ENCODE results near the gene TEX2. TPM values are rescaled to one million over a fixed set of nuclear protein-coding genes. Genes with fewer than 3 reads are reported as not detected.
"Not testable (repeated sequence)": the region's sequence is repeated elsewhere in the genome, so short reads cannot be mapped to it uniquely, and the experiment has no call there.

TEX2 gene
- polyA plus RNA-seq, 3 donors, result 12.2 to 18.9 (median 12.5) TPM

DNA sequence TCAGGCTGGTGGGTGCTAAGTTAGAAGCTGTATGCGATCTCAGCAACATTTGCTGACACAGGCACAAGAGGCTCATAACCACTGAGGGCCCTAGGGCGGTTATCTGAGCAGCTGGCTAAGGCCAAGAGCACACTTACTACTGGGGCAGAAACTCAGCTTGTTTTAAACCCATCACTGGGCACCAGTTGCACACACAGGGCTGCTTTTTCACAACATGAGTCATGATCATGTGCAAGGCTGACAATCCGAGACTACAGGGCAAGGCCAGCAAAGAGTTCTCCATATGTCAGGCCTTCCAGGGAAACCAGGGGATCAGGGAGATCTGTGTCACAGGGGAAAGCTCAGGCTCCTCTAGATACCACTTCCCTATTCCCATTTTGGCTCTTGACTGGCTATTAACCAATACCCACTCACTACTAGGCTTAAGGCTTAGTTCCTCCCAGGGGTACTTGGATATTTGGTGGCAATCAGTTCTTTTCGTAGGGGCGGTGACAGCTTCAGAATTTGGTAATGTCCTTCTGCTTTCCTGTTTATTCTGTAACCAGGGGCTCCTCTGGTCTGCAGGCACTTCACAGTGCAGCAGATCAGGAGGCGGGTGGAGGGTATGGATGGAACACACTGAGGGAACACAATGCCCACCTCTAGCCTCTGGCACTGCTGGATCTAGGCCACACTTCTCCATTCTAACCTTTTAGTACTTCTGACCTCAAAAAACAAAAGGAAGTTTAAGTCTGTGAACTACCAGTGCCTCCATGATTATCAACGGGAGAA lies 88.2 kb downstream of the TEX2 start:
- WGBS, 3 donors, result 59 to 89% (median 66%) methylated on average over 7 of the region's 7 CpGs
- no peak overlapping the region for H3K27ac ChIP-seq (ENCODE audit: low read depth, low read length)

DNA sequence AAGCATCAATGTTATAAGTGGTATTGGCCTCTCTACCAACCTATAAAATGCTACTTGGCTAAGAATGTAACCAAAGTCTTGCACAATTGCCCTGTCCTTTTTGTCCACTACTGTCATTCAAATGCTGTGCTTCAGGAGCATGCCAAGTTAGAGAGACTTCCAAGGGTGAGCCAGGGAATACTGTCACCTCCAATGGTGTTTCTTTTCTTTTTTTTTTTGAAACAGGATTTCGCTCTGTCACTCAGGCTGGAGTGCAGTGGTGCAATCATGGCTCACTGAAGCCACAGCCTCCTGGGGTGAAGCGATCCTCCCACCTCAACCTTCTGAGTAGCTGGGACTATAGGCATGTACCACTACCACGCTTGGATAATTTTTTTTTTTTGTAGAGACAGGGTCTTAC lies 89.4 kb downstream of the TEX2 start:
- no peak overlapping the region for H3K27ac ChIP-seq (ENCODE audit: low read depth, low read length)
- 64 to 91% (median 77%) methylated on average over 3 of the region's 3 CpGs for WGBS, 3 donors

DNA sequence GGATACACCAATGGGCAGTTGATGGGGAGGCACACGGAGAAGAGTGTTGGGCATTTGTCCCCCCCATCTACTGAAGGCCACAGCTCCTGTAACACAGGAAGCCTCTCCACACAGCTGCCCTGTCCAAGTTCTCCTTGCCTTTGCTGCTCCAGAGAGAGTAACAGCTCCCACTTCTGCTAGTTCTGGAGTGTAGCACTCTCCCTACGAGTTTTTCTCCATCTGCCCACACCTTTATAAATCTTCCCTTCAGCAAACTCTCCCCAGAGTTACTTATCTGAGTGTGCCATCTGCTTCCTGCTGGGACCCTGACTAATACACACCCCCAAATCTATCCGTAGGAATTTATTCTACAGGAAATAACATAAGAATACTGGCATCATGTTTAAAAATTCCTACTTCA lies 90.5 kb downstream of the TEX2 start:
- H3K27ac ChIP-seq (ENCODE audit: low read depth, low read length), result no peak overlapping the region
- WGBS, 3 donors, result 46 to 59% (median 56%) methylated on average over 3 of the region's 3 CpGs

DNA sequence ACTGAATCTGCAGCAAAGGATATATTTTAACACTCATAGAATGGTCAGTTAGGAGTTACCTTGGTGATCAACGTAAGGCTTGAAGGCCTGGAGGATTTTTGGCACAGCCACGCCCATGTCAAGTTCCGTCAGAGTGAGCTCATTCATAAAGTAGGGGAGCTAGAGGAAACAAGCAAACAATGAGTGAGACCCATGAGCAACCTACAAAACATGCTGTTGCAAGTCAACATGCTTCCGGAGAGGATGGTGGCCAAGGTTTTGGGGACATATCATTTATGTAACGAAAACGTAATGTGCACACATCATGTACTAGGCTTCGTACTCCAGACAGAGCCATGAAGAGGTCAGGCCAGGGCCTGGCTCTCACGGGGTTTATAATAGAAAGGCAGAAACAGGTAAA lies 92.0 kb downstream of the TEX2 start:
- H3K27ac ChIP-seq (ENCODE audit: low read depth, low read length), result no peak overlapping the region
- WGBS, 3 donors, result 81 to 94% (median 85%) methylated on average over 8 of the region's 8 CpGs

DNA sequence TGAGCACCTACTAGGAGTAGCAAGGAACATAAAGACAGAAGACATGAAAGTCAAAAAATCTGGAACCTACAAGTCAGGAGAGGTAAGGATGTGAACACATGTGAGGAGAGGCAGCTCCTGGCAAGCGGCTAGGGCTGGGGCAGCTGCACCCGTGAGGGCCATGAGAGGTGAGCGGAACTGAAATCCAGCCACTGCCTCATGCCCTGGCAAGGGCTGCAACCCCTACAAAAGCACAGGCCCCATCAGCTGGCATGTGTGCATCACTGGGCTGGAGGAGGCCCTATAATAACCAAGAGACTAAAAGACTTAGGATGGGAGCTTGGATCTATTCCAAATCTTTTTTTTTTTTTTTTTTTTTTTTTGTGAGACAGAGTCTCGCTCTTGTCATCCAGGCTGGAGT lies 92.8 kb downstream of the TEX2 start:
- 93 to 96% (median 96%) methylated on average over 3 to 4 of the region's 4 CpGs for whole genome bisulfite sequencing, 3 donors

DNA sequence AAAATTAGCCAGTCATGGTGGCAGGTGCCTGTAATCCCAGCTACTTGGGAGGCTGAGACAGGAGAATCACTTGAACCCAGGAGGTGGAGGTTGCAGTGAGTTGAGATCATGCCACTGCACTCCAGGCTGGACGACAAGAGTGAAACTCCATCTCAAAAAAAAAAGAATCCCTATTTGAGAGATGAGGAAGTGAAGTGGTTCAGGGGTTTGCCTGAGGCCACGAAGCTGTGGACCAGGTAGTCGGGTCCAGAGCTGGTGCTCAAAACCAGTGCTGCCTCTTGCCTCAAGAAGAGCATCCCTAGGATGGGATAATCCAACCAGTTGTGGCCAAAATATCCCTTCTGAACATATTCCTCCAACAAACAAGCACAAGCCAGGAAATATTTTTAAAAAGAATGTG lies 95.4 kb downstream of the TEX2 start:
- 90 to 95% (median 90%) methylated on average over 3 of the region's 3 CpGs for WGBS, 3 donors
- not testable (repeated sequence) for H3K27ac ChIP-seq (ENCODE audit: low read depth, low read length)

More for the DNA sequence above, 92.8 kb downstream of the TEX2 start:
- no peak overlapping the region for H3K27ac ChIP-seq (ENCODE audit: low read depth, low read length)

DNA sequence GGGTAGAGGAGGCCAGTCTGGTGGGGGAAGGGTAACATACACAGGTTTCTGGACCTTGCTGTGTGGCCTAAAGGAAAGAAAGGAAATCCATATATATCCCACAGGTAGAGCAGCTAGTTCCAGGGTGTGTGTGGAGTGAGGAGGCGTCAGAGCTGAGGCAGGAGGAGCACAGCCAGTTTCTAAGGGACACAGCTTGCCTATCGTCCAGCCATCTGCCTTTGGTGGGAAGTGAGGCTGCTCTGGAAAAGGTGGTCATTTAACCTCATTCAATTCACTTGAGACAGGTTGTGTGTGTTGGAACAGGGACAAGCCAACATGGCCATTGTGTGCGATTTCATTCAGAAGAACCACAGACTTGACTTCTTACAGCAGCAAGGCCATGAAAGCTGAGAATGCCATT lies 96.2 kb downstream of the TEX2 start:
- no peak overlapping the region for H3K27ac ChIP-seq (ENCODE audit: low read depth, low read length)
- 91 to 100% (median 94%) methylated on average over 3 of the region's 3 CpGs for WGBS, 3 donors

DNA sequence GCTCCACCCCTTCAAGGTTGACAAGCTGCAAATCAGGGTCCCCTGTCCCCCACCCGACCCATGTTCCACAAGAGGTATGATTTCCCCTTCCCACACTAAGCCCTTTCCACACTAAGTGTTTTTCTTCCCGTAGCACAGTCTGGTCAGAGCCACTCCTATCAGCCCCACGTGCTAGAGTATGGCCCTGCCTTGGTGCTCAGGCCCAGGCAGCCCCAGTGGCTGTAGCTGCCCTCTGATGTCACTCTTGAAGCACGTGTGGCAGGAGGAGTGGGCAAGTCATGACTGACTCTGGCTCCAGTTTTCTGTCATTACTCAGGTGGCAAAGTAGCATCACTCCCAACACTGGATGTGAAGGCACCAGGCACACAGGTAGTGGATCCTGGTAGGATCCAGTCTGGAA lies 97.7 kb downstream of the TEX2 start:
- no peak overlapping the region for H3K27ac ChIP-seq (ENCODE audit: low read depth, low read length)

DNA sequence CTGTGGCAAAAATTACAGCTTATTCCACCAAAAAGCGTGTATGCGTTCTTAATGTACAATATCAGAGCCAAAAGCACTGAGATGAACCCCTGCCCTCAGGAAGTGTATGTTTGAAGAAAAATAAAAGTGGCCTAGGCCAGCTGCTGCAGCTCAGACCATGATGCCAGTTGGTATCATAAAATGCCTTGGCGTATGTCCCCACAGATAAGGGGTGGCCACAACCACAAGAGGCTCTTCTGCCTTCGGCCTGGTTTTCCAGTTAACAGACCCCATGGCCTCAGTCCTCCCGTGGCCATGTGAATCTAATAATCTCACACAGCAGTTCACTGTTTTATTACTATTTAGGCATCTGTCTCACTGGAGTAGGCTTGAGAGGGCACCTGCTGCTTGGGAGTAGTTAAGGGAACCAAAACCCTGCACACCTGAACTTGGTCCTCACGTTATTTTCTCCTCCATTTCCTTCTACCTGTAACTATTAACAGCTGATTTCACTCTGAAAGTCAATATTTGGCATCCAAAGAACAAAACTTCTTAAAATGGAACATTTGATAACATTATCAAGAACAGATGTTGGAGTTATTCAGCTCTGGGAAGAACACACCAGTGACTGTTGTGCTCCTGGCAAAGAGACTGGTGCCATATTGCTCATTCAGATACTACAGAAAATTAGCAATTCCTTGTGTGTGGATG lies 98.3 kb downstream of the TEX2 start:
- no peak overlapping the region for H3K27ac ChIP-seq (ENCODE audit: low read depth, low read length)
- WGBS, 3 donors, result 50 to 94% (median 92%) methylated on average over 6 of the region's 6 CpGs

More for the DNA sequence above, 97.7 kb downstream of the TEX2 start:
- 66 to 95% (median 93%) methylated on average over 4 of the region's 4 CpGs for WGBS, 3 donors

DNA sequence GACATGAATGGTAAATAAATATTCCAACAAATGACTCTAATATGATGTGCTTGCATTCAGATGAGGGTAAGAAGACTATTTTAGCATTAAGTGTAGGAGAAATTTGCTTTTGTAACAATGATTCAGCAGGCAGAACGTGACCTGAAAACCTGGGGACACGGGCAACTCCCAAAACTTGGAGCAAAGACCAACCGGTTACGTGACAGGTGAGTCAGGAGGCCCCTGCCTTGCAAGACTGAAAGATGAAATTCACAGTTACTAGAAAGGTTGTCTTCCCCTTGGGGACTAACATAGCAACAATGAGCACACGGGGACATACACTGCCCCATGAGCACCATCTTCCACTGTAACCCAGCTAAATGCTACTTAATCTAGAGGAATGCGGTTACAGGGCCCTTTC lies 99.6 kb downstream of the TEX2 start:
- WGBS, 3 donors, result 79 to 83% (median 80%) methylated on average over 6 of the region's 6 CpGs

DNA sequence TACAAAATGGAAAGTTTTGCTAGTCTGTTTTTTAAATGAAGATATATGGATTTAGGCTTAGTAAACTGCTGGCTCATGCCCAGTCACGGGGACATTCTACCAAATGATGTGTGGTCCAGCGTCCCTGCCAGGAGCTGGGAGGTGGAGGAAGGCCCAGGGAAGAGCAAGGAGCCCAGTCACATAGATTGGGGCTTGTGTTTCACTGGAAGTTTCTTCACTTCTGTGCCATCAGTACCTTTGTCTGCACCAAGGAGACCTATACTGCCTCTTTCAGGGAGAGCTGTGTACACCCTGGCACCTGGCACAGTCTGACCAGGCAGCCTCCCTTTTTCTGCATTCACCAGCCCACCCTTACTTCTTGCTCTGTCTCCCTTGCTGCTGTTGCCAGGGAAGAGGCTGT lies 100.5 kb downstream of the TEX2 start:
- H3K27ac ChIP-seq (ENCODE audit: low read depth, low read length), result no peak overlapping the region
- WGBS, 3 donors, result 82 to 93% (median 86%) methylated on average over 2 of the region's 2 CpGs

More for the DNA sequence above, 99.6 kb downstream of the TEX2 start:
- H3K27ac ChIP-seq (ENCODE audit: low read depth, low read length), result no peak overlapping the region

DNA sequence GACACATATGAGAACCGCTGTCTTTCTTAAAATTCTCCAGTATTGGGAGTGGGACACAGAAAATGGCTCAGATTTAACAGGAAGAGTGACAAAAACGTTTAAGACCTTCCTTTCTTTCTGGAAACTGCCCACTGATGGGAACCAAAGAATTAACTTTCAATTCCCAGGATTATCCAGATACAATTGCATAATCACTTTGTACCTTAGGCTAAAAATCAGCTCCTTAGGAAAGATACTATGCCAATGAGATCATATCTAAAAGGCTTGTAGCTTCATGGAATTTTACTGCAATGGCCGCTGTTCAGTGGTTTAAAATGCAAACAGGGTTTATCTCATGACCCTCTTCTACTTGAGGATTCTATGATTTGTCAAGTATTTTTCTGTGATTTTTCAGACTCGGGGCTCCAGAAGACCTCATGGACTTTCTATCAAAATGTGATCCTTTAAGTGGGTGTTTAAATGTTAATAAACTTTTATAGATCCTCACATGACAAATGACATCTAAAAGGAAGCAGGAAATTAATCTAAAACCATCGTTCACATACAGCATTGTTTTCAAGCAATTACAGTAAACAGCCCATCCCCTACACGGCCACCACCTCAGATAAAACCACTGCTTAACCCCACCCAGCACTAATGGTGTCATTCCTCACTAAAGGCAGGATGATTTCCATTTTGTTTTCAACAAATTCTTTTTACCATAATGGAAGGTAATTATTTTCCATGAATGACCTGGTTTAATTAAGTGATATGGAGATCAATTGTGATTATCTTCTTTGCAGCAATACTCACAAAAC lies 101.5 kb downstream of the TEX2 start:
- H3K27ac ChIP-seq (ENCODE audit: low read depth, low read length), result no peak overlapping the region

DNA sequence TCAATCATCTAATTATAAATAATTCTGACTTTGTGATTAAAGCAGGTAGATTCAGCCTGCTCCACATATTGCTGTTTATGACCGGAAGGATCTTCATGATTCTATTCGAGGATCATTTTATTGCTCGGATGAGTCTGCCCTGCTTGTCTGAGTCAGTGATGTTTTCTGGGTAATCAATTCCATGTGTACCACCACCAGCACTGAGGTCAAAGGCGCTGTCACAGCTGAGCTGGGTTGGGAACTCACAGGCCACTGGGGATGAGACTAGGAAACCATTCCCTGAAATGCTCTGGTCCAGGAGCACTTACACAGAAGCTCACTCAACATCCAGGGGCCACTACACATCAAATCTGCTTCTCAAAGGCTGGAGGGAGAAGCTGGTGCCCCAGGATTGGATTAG lies 102.7 kb downstream of the TEX2 start:
- WGBS, 3 donors, result 88 to 97% (median 94%) methylated on average over 4 of the region's 4 CpGs
- no peak overlapping the region for H3K27ac ChIP-seq (ENCODE audit: low read depth, low read length)

More for the DNA sequence above, 101.5 kb downstream of the TEX2 start:
- 70 to 77% (median 76%) methylated on average over 6 of the region's 6 CpGs for WGBS, 3 donors

DNA sequence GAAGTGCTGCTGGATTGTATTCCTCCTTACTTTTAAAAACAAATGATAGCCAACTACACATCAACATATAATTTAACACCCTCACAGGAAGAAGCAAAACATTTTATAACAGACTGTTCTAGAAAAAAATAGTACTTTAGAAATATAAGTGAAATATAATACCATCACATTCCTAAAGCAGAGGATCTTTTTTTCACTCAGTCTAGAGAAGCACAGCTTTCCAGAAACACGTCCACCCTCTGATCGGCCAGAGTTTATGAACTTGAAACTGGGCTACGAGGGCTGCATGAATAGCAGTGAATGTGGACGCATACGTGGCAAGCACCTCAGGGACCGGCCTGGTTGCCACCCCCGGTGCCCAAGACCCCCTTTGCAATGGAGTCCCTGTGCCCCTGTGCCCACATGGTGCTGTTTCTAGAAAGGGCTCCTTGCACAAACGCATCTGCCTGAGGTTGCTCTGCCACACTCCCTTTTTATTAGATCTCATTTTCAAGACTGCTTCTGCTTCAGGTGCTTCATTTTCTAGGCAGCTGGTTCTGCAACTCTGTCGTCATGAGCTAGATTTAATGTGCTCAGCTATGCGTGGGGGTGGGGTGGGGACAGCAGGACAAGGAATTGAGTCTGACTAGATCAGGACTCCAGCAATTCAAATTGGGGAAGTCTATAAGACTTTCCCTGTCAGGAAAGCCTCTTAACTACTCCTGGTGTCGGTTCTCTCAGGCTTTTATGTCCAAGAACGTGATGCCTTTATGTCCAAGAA lies 104.0 kb downstream of the TEX2 start:
- 68 to 76% (median 75%) methylated on average over 12 of the region's 12 CpGs for WGBS, 3 donors
- no peak overlapping the region for H3K27ac ChIP-seq (ENCODE audit: low read depth, low read length)

DNA sequence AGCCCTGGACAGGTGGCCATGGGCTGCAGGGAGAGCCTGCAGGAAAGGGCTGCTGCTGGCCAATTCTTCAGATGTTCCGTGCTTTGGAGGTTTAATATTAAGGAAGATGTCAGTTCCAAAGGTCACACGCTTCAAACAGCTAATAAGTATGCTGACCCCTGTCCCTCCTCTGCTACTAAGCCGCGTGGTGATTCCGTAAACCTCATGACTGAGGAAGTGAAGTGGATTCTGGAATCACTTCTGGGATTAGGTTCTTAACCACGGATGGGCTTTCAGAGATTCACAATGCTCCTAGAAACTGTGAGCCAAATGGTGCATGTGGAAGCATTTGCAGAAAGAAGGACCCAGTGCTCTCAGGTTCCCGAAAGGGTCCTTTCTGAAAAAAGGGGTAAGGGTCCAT lies 104.7 kb downstream of the TEX2 start:
- WGBS, 3 donors, result 60 to 74% (median 71%) methylated on average over 7 of the region's 7 CpGs
- no peak overlapping the region for H3K27ac ChIP-seq (ENCODE audit: low read depth, low read length)

DNA sequence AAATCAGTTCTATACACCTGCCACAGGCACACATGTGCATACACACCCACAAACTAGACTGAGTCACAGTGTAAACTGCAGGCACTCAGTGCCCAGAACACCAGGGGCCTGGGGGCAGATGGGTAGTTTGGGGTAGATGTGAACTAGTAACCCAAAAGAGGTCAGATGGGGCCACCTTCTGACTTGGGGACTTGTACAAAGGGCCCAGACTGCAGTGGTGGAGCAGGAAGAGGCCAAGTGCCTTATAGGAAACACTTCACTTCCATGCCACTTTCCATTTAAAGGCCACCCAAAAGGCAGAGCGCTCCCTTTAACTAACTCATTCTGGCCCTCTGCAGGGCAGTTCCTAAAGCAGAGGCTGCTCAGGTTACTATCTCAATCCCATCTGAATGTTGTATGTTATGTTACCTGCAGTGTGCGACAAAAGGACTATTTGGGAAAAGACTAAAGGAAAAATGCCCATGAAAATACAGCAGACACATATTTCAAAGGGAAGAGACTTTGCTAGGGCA lies 105.3 kb downstream of the TEX2 start:
- 78 to 95% (median 90%) methylated on average over 2 of the region's 2 CpGs for WGBS, 3 donors
- H3K27ac ChIP-seq (ENCODE audit: low read depth, low read length), result no peak overlapping the region

DNA sequence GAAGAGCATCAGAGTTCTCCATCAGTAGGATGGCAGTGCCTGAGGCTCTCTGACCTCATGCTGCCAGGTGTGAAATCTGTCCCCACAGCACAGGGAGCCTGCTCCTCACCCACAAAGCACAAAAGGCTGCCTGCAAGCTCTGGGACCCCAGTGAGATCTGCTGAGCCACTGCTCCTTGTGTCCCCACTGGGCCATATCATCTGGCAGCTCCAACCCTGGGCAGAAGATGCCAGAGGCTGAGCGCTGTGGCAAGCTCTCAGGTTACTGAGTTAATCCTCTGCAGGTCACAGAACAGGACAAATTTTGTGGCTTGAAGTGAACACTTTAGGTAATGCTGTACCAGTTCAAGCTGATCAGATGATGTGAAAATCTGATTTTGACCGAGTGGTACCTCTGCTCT lies 106.4 kb downstream of the TEX2 start:
- 71 to 96% (median 94%) methylated on average over 2 of the region's 2 CpGs for WGBS, 3 donors
- no peak overlapping the region for H3K27ac ChIP-seq (ENCODE audit: low read depth, low read length)

Data from adipose tissue (tissue), 3 donors.